ENCODE data around the gene GNAZ. TPM values are rescaled to one million over a fixed set of nuclear protein-coding genes. Genes with fewer than 3 reads are reported as not detected.

GNAZ gene
- total and polyA plus RNA-seq, 2 donors from 2014 or later, result 3.7 to 5.7 TPM

DNA sequence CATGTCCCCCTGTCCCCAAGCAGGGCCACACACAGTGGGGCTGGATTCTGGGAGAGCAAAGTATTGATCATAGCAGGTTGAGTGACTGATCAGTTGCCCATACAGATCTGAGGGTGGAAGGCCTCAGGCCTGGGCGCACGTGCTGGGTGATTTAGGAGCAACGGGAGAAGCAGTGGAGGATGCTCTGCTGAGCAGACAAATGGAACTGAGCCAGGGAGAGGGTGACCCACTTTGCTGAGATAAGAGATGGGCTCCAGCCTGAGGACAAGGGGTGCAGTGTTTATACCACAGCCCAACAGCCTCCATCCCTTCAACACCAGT, 15.0 kb downstream of the GNAZ start:
- Histone ChIP-seq H3K9ac (ENCODE audit: low read length in 3 of 3) (no peak overlapping the region), H3K9me3 (ENCODE audit: control insufficient read depth in 2 of 3, insufficient read depth in 1 of 3, low read length in 3 of 3) (no peaks in the 10 kb centered on the region), H3K4me1 (ENCODE audit: control insufficient read depth in 2 of 3, insufficient read depth in 2 of 3, low read depth in 1 of 3, low read length in 3 of 3) (no peaks in the 10 kb centered on the region), H3K36me3 (ENCODE audit: control insufficient read depth in 2 of 3, insufficient read depth in 3 of 3, low read length in 3 of 3) (no peaks in the 10 kb centered on the region), H3K4me3 (ENCODE audit: low read length in 3 of 3) (no peak overlapping the region), H3K27me3 (ENCODE audit: control insufficient read depth, insufficient read depth, low read length) (no peaks in the 10 kb centered on the region), H3K27ac (ENCODE audit: low read depth in 2 of 2, low read length in 2 of 2) (no peak overlapping the region)
- DNase-seq, result no peak
- FAIRE-seq, result no peak
- no peak for TF ChIP-seq CTCF (IDR thresholded peaks at IDR 0.05; ENCODE audit: borderline replicate concordance, extremely low read depth, insufficient read depth)
- intact Hi-C loops (cut with DNase I), result no loop called here

DNA sequence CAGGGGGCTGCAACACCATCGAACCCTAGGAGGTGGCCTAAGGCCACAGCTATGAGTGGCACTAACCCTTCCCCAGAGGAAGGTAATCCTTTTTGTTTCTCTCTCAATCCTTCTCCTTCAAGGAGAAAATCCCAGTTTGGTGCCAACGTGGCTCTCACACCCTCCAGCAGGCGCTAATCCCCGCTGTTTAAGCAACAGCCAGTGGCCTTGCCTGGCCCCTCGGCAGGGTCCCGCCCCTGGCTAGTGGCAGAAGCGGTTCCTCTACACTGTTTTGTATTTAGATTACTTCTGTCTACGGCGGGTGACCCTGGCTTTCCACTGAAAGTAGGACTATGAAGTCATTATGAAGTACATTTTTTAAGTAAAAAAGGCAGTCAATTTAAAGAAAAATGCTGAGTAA, 15.5 kb downstream of the GNAZ start:
- Histone ChIP-seq H3K4me3 (ENCODE audit: low read length in 3 of 3) (no peak overlapping the region), H3K4me1 (ENCODE audit: control insufficient read depth in 2 of 3, insufficient read depth in 2 of 3, low read depth in 1 of 3, low read length in 3 of 3) (no peaks in the 10 kb centered on the region), H3K9me3 (ENCODE audit: control insufficient read depth in 2 of 3, insufficient read depth in 1 of 3, low read length in 3 of 3) (no peaks in the 10 kb centered on the region), H3K9ac (ENCODE audit: low read length in 3 of 3) (no peak overlapping the region), H3K36me3 (ENCODE audit: control insufficient read depth in 2 of 3, insufficient read depth in 3 of 3, low read length in 3 of 3) (no peaks in the 10 kb centered on the region), H3K27me3 (ENCODE audit: control insufficient read depth, insufficient read depth, low read length) (no peaks in the 10 kb centered on the region), H3K27ac (ENCODE audit: low read depth in 2 of 2, low read length in 2 of 2) (no peak overlapping the region)
- FAIRE-seq (no peak), DNase-seq (no peak)
- TF ChIP-seq CTCF (IDR thresholded peaks at IDR 0.05; ENCODE audit: borderline replicate concordance, extremely low read depth, insufficient read depth), result no peak
- intact Hi-C loops (cut with DNase I), result no loop called here

DNA sequence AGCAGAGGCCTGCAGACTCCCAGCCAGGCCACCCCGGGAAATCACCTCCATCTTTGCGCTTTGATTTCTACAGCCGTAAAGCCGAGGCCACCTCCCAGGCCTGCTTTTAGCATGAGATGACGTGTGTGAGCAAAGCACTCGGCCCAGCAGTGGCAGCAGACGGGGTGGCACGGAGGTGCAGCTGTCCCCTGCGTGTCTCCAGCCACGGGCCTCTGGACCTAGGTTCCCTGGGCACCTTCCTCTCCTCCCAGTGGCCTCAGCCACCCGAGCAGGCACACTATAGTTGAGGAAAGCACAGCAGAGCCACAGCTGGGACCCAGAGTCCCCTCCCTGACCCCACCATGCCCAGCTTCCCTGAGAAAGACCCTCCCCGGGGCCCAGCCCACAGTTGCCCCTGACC, 15.9 kb downstream of the GNAZ start:
- H3K27ac ChIP-seq (ENCODE audit: low read depth in 2 of 2, low read length in 2 of 2), result no peak overlapping the region
- H3K4me1 ChIP-seq (ENCODE audit: control insufficient read depth in 2 of 3, insufficient read depth in 2 of 3, low read depth in 1 of 3, low read length in 3 of 3), result no peaks in the 10 kb centered on the region
- H3K27me3 ChIP-seq (ENCODE audit: control insufficient read depth, insufficient read depth, low read length), result no peaks in the 10 kb centered on the region
- no peak for TF ChIP-seq CTCF (IDR thresholded peaks at IDR 0.05; ENCODE audit: borderline replicate concordance, extremely low read depth, insufficient read depth)
- H3K36me3 ChIP-seq (ENCODE audit: control insufficient read depth in 2 of 3, insufficient read depth in 3 of 3, low read length in 3 of 3), result no peaks in the 10 kb centered on the region
- no peak overlapping the region for H3K4me3 ChIP-seq (ENCODE audit: low read length in 3 of 3)
- H3K9ac ChIP-seq (ENCODE audit: low read length in 3 of 3), result no peak overlapping the region
- intact Hi-C loops (cut with DNase I), result no loop called here
- no peak for FAIRE-seq
- DNase-seq, result no peak
- H3K9me3 ChIP-seq (ENCODE audit: control insufficient read depth in 2 of 3, insufficient read depth in 1 of 3, low read length in 3 of 3), result no peaks in the 10 kb centered on the region

GRCh38 chr22:23086787-23087186, 16.5 kb downstream of the GNAZ start:
- H3K27ac ChIP-seq (ENCODE audit: low read depth in 2 of 2, low read length in 2 of 2), result no peak overlapping the region
- intact Hi-C loops (cut with DNase I), result no loop called here
- no peak for FAIRE-seq
- H3K9ac ChIP-seq (ENCODE audit: low read length in 3 of 3), result no peak overlapping the region
- no peaks in the 10 kb centered on the region for H3K36me3 ChIP-seq (ENCODE audit: control insufficient read depth in 2 of 3, insufficient read depth in 3 of 3, low read length in 3 of 3)
- H3K4me1 ChIP-seq (ENCODE audit: control insufficient read depth in 2 of 3, insufficient read depth in 2 of 3, low read depth in 1 of 3, low read length in 3 of 3), result no peaks in the 10 kb centered on the region
- no peaks in the 10 kb centered on the region for H3K9me3 ChIP-seq (ENCODE audit: control insufficient read depth in 2 of 3, insufficient read depth in 1 of 3, low read length in 3 of 3)
- no peak for TF ChIP-seq CTCF (IDR thresholded peaks at IDR 0.05; ENCODE audit: borderline replicate concordance, extremely low read depth, insufficient read depth)
- no peak for DNase-seq
- H3K4me3 ChIP-seq (ENCODE audit: low read length in 3 of 3), result no peak overlapping the region
- H3K27me3 ChIP-seq (ENCODE audit: control insufficient read depth, insufficient read depth, low read length), result no peaks in the 10 kb centered on the region
